CD14-positive monocyte (primary cell): ENCODE measurements around the gene RFX4. TPM values are rescaled to one million over a fixed set of nuclear protein-coding genes. Genes with fewer than 3 reads are reported as not detected.

ENCODE experiments used
- DNase-seq, 3 donors: peaks; one replicate each; pipeline ENCODE4 v3.0.0-alpha.2; 2011 to 2022
- H2AFZ ChIP-seq: 2 replicates; pipeline ENCODE4 v1.6.0; 2012; ENCODE audit warnings: mild to moderate bottlenecking, low read depth, low read length, inconsistent platforms; ENCODE audit not compliant: insufficient read depth, poor library complexity, severe bottlenecking
- H3K27ac ChIP-seq, 2 donors: 1 replicate in 1 of 2; 2 replicates in 1 of 2; pipeline ENCODE4 v1.5.1; 2012 to 2013; ENCODE audit warnings: low read length in 2 of 2, control low read depth in 1 of 2, inconsistent platforms in 1 of 2, low read depth in 1 of 2, mild to moderate bottlenecking in 1 of 2
- H3K27me3 ChIP-seq, 2 donors: one replicate each; pipeline versions ENCODE4 v1.6.0 to v1.6.1; 2011 to 2013; ENCODE audit warnings: low read length in 2 of 2; ENCODE audit not compliant: control insufficient read depth in 2 of 2, insufficient read depth in 2 of 2
- H3K36me3 ChIP-seq, 2 donors: replicated peaks in 1 of 2; 1 replicate in 1 of 2; 2 replicates in 1 of 2; pipeline versions ENCODE4 v1.5.1 to v1.6.1; 2012 to 2013; ENCODE audit warnings: low read length in 2 of 2, control low read depth in 1 of 2, inconsistent platforms in 1 of 2, mild to moderate bottlenecking in 1 of 2; ENCODE audit not compliant: insufficient read depth in 2 of 2, control insufficient read depth in 1 of 2
- H3K4me1 ChIP-seq, 2 donors: 1 replicate in 1 of 2; 2 replicates in 1 of 2; pipeline versions ENCODE4 v1.5.1 to v1.6.1; 2012 to 2013; ENCODE audit warnings: low read length in 2 of 2, control low read depth in 1 of 2, inconsistent platforms in 1 of 2, mild to moderate bottlenecking in 1 of 2, moderate library complexity in 1 of 2; ENCODE audit not compliant: insufficient read depth in 2 of 2, control insufficient read depth in 1 of 2
- H3K4me2 ChIP-seq: replicated peaks from 2 replicates; pipeline ENCODE3; 2012; ENCODE audit warnings: low read length, moderate library complexity, mild to moderate bottlenecking; ENCODE audit not compliant: poor library complexity, severe bottlenecking; ENCODE audit errors: extremely low read depth
- H3K4me3 ChIP-seq, 3 experiments: fragments of 200-600 bp in 1 of 3; sonication (generic) in 1 of 3; replicated peaks in 1 of 3; 1 replicate in 2 of 3; 2 replicates in 1 of 3; pipeline ENCODE4 v1.5.1; 2011 to 2013; ENCODE audit warnings: low read length in 3 of 3, mild to moderate bottlenecking in 3 of 3, control low read depth in 2 of 3, low read depth in 2 of 3, inconsistent platforms in 1 of 3, moderate library complexity in 1 of 3
- H3K79me2 ChIP-seq: 2 replicates; pipeline ENCODE4 v1.6.0; 2012; ENCODE audit warnings: mild to moderate bottlenecking, control low read depth, inconsistent platforms, low read length, moderate library complexity; ENCODE audit not compliant: insufficient read depth
- H3K9ac ChIP-seq: 2 replicates; pipeline ENCODE4 v1.6.0; 2017; ENCODE audit warnings: low read length, mild to moderate bottlenecking; ENCODE audit not compliant: insufficient read depth, poor library complexity, severe bottlenecking
- H3K9me3 ChIP-seq, 2 donors: replicated peaks in 1 of 2; 1 replicate in 1 of 2; 2 replicates in 1 of 2; pipeline versions ENCODE4 v1.5.1 to v1.6.1; 2012 to 2013; ENCODE audit warnings: low read length in 2 of 2, control low read depth in 1 of 2; ENCODE audit not compliant: control insufficient read depth in 1 of 2, insufficient read depth in 1 of 2
- H4K20me1 ChIP-seq: 2 replicates; pipeline ENCODE4 v1.6.0; 2012; ENCODE audit warnings: mild to moderate bottlenecking, low read length, control low read depth, moderate library complexity; ENCODE audit not compliant: insufficient read depth
- H3K27ac Mint-ChIP-seq, 7 donors: one replicate each; pipeline ENCODE4 v1.8.0; 2020; ENCODE audit warnings: mild to moderate bottlenecking in 7 of 7, mixed read lengths in 7 of 7, moderate library complexity in 6 of 7, inconsistent platforms in 2 of 7
- H3K27me3 Mint-ChIP-seq, 3 donors: one replicate each; pipeline ENCODE4 v1.8.0; 2021 to 2022; ENCODE audit warnings: low read depth in 3 of 3, mild to moderate bottlenecking in 3 of 3, mixed read lengths in 3 of 3, moderate library complexity in 3 of 3, inconsistent platforms in 1 of 3
- H3K36me3 Mint-ChIP-seq, 2 donors: one replicate each; pipeline ENCODE4 v1.8.0; 2020; ENCODE audit warnings: mixed read lengths in 2 of 2, inconsistent platforms in 1 of 2, mild to moderate bottlenecking in 1 of 2
- H3K4me1 Mint-ChIP-seq: one replicate; pipeline ENCODE4 v1.8.0; 2020; ENCODE audit warnings: mild to moderate bottlenecking, mixed read lengths
- H3K4me3 Mint-ChIP-seq, 2 donors: one replicate each; pipeline ENCODE4 v1.8.0; 2020; ENCODE audit warnings: mild to moderate bottlenecking in 2 of 2, mixed read lengths in 2 of 2, moderate library complexity in 1 of 2
- H3K9me3 Mint-ChIP-seq, 7 donors: one replicate each; pipeline ENCODE4 v1.8.0; 2020 to 2022; ENCODE audit warnings: mixed read lengths in 7 of 7, mild to moderate bottlenecking in 6 of 7, moderate library complexity in 6 of 7, inconsistent platforms in 2 of 7
- CTCF ChIP-seq: fragments of 200-600 bp; IDR thresholded peaks from one replicate; pipeline ENCODE4 v1.8.0; 2022; ENCODE audit warnings: antibody characterized with exemption, mild to moderate bottlenecking
- WGBS: methylation state at CpG from one replicate; pipeline ENCODE4 v1.1.5; 2013; ENCODE audit warnings: missing lambda C conversion rate; ENCODE audit not compliant: insufficient coverage; 5-methylcytosine and 5-hydroxymethylcytosine counted together
- intact Hi-C, 2 donors: fragments of 100-400 bp; cut with micrococcal nuclease; formaldehyde crosslinking; loops; one replicate each; pipeline versions ENCODE4 v1.15.0 to v1.15.1; 2023
- polyA plus RNA-seq, 3 donors: library from polyadenylated mRNA; depleted of rRNA in 1 of 3; unstranded in 2 of 3; stranded (reverse) in 1 of 3; fragments of 300-500 nt in 2 of 3; fragments of >200 nt in 1 of 3; fragmentation: Illumina TruSeq in 2 of 3; gene quantifications; 1 replicate in 2 of 3; 2 replicates in 1 of 3; pipeline ENCODE4 v1.2.3, GENCODE V29; 2012 to 2021

Gene RFX4
- polyA plus RNA-seq, 3 donors: not detected

GRCh38 chr12:106564678-106565329, 18.0 kb upstream of the RFX4 start:
- H3K79me2 ChIP-seq: no peaks in the 10 kb centered on the region
- H3K4me1 Mint-ChIP-seq: no peaks in the 10 kb centered on the region
- H3K4me3 Mint-ChIP-seq: no peak overlapping the region
- 82% methylated on average over 8 of the region's 9 CpGs for WGBS
- TF ChIP-seq CTCF: no peak
- H2AFZ ChIP-seq: no peak overlapping the region
- H3K27me3 Mint-ChIP-seq: peaks cover 2 to 21% (median 5%) of the 10 kb centered on the region in 3 donors
- H3K4me3 ChIP-seq: no peak overlapping the region
- no peak overlapping the region for H3K4me2 ChIP-seq
- no peaks in the 10 kb centered on the region for H3K4me1 ChIP-seq
- H3K27me3 ChIP-seq: peaks cover 7 to 8% of the 10 kb centered on the region in 2 donors
- no peak overlapping the region for H3K9ac ChIP-seq
- peaks cover 4 to 12% of the 10 kb centered on the region in 2 donors for H3K9me3 ChIP-seq
- peak overlapping the region in 1 of 7 donors; percentile 34 for H3K27ac Mint-ChIP-seq
- intact Hi-C loops: no loop called here
- H3K27ac ChIP-seq: no peak overlapping the region
- peaks cover 3 to 21% (median 4%) of the 10 kb centered on the region in 7 donors for H3K9me3 Mint-ChIP-seq
- H3K36me3 ChIP-seq: no peaks in the 10 kb centered on the region
- H4K20me1 ChIP-seq: no peaks in the 10 kb centered on the region
- no peaks in the 10 kb centered on the region for H3K36me3 Mint-ChIP-seq
- DNase-seq: no peak

- peaks cover 9 to 10% of the 10 kb centered on the region in 2 donors for H3K27me3 ChIP-seq
- Mint-ChIP-seq H3K27ac (no peak overlapping the region), H3K4me3 (no peak overlapping the region), H3K27me3 (peaks cover 2 to 23% (median 5%) of the 10 kb centered on the region in 3 donors), H3K36me3 (no peaks in the 10 kb centered on the region), H3K4me1 (no peaks in the 10 kb centered on the region), H3K9me3 (peaks cover 0 to 10% (median 4%) of the 10 kb centered on the region in 7 donors)
- H3K4me2 ChIP-seq: no peak overlapping the region
- DNase-seq: no peak
- H3K79me2 ChIP-seq: no peaks in the 10 kb centered on the region
- 75% methylated on average over 1 of the region's 3 CpGs for WGBS
- H3K9ac ChIP-seq: no peak overlapping the region
- H2AFZ ChIP-seq: no peak overlapping the region
- no peaks in the 10 kb centered on the region for H3K9me3 ChIP-seq
- TF ChIP-seq CTCF: no peak
- no peaks in the 10 kb centered on the region for H4K20me1 ChIP-seq
- no peak overlapping the region for H3K4me3 ChIP-seq
- H3K27ac ChIP-seq: no peak overlapping the region
- no peaks in the 10 kb centered on the region for H3K4me1 ChIP-seq
- intact Hi-C loops: no loop called here
- H3K36me3 ChIP-seq: no peaks in the 10 kb centered on the region
Measured at GRCh38 chr12:106566771-106567170, 16.0 kb upstream of the RFX4 start.
